HUDEP-2 (cell line): Measurements from ENCODE around the gene MUC5B.

ENCODE experiments used
- DNase-seq, 76 experiments: peaks; one replicate each; lab custom pipeline; 2025; ENCODE audit not compliant: unreplicated experiment in 76 of 76; lab: John Stamatoyannopoulos, UW

The MUC5B gene

DNA sequence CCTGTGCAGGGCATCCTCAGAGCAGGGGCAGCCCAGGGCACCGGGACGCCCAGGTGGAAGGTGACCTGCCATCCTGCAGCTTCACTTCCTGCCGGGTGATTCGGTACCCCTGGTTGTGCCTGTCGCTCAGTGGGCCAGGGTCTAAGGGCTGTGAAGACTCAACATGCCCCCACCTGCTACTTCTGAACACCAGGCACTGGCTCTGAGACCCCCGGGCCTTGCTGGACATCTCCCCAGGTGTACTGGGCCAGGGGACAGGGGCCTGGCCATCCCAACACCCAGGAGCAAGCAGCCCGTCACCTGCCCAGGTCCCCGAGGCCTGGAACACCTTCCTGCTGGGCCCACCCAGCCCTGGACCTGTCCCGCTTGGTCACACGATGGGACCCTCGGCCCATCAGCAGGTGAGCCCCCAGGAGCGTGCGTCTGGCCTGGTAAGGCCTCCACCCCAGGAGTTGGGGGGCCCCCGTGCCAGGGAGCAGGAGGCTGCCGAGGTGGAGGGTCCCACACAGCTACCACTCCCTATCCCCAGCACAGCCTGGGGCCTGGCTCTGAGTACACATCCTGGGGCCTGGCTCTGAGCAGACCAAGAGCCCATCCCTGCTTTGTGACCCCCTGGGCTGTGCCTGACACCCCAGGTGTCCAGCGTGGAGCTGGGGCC is 3.9 kb upstream of the MUC5B start:
- DNase-seq, result no peak

DNA sequence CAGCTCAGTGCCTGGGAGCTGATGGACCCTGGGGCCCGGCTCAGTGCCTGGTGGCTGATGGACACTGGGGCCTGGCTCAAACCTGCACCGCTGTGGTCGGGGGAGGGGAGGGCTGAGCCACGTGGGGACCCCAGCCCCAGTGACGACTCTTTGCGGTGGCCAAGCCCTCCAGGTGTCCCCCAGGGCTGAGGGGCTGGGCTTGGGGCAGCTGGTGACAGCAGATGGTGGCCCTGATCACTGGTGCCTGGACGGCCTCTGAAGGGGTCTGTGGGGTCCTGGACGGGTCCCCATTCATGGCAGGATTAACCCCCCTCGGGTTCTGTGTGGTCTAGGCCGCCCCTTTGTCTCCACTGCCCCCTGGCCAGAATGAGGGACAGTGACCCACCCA is 3.4 kb upstream of the MUC5B start:
- no peak for DNase-seq

DNA sequence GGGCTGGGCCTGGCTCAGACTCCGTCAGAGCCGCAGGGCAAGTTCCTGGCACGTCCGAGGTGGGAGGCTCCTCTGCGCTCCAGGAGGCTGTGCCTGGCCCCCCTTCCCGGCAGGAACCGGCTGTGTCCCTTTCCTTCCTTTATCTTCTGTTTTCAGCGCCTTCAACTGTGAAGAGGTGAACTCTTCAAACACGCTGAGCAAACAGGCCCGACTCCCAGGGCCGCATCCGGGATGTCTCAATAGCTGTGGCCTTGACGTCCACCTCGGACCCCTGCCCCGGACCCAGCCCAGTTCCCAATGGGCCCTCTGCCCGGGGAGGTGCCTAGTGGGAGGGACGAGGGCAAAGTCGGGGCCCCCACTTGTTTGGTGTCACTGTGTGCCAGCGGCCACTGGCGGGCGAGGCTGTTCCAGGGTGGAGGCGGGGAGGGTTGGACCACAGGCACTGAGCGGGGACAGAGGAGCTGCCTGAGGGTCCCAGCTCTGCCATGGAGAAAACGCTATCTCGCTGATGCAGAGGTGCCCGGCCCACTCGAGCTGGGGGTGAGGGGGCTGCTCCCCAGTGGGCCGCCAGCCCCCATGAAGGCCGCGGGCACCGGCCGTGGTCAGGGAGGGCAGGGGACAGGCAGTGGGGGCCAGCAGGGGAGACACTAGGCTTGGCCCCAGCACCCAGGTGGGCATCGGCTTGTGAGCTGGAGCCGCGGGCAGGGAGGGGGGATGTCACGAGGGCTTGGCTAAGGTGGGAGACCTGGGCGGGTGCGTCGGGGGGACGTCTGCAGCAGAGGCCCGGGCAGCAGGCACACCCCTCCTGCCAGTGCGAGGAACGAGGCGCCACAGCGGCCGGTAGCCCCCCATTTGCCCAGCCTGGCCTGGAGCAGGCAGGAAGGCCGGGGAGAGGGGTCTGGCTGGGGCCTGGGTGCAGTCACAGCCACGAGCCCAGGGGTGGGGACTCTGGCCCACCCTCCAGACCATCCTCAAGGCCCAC is 2.7 kb upstream of the MUC5B start:
- DNase-seq, result no peak

DNA sequence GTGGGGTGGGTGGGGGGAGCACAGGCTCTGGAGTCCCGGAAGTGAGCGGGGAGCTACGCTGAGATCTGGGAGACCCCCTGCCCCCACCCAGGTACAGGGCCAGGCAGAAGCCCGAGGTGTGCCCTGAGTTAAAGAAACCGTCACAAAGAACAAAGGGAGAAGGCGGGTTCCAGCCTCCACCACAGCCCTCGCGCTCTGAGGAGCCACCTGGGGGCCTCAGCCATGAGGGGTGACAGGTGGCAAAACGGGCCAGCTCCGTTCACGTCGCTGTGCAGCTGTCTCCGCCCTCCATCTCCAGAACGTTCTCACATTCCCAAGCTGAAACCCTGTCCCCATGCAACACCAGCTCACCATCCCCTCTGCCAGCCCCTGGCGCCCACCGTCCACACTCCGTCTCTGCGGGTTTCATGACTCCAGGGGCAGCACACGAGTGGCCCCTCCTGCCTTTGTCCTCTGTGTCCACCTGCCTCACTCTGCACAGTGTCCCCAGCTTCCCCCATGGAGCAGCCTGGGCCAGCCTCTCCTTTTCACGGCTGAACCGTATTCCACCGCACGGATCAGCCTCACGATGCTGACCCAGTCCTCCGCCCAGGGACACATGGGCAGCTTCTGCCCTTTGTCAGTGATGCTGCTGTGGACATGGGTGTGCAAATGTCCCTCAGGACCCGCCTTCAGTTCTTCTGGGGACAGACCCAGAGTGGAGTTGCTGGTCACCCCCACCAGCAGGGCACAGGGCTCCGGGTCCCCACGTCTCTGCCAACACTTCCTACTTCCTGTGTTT is 1.7 kb upstream of the MUC5B start:
- DNase-seq, result no peak

DNA sequence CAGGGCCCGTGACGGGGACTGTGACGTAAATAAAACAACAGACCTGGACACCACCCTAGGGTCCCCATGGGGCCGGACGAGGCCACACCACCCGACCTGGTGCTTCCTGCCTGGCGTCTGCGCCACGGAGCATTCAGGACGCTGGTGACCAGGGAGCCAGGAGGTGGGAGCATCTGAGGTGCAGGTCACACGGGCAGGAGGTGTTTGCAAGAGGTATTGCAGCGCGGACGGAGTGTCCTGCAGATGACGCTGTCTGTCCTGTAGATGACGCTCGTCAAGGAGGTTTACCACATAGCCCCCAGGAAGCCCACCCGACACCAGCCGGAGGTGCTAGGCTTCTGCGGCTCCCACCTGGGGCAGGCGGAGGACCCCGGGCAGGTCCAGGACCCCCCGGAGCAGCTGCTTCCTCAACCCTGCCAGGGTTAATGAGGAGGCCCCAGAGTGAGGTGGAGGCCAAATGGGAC is 986 bp upstream of the MUC5B start:
- no peak for DNase-seq

DNA sequence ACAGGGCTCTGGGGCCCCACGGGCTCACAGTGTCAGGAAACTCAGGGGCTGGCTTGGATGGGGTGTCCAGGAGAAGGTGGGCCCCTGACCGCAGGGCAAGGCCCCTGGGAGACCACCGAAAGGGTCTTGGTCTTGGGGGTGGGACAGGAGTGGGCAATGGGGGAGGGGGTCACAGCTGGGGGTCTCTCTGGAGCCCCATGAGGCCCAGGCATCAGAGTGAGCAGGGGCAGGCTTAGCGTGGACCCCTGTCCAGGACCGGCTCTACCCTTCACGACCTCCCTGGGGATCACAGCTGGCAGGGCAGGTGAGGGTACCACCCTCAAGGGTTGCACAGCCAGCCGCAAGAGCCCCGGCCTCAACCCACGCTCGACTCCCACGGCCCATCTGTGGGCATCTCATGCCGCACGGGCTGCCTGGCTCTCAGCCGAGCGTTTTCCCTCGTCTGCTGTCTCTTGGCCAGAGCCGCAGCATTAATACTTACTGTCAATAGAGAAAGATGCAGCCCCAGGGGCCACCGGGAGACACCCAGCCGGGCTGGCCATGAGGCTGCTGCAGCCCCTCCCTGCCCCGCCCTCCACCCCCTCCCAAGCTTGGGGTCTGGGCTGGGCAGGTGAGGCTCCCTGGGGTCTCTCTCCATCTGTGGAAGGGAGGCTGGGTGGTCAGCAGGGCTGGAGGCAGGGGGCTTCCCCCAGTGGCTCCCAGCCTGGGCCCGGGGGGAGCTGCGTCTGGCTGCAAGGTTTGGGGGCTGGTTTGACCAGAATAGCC is 662 bp downstream of the MUC5B start:
- no peak for DNase-seq

DNA sequence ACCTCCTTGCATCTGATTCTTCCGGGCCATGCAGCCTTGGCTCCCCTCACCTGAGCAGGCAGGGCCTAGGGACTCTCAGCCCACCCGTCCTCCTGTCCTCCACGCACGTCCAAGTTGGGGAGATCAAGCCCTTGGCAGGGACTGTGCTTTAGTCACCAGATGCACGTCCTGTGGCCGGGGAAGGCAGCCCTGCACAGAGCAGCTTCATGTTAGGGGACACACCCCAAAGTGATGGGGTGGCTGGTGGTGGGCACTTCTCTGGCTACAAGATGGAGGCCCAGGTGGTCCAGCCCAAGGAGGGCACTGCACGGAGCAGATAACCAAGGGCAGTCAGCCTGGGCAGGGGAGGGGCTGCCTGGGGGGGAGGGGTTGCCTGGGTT is 1.2 kb downstream of the MUC5B start:
- DNase-seq, result no peak

DNA sequence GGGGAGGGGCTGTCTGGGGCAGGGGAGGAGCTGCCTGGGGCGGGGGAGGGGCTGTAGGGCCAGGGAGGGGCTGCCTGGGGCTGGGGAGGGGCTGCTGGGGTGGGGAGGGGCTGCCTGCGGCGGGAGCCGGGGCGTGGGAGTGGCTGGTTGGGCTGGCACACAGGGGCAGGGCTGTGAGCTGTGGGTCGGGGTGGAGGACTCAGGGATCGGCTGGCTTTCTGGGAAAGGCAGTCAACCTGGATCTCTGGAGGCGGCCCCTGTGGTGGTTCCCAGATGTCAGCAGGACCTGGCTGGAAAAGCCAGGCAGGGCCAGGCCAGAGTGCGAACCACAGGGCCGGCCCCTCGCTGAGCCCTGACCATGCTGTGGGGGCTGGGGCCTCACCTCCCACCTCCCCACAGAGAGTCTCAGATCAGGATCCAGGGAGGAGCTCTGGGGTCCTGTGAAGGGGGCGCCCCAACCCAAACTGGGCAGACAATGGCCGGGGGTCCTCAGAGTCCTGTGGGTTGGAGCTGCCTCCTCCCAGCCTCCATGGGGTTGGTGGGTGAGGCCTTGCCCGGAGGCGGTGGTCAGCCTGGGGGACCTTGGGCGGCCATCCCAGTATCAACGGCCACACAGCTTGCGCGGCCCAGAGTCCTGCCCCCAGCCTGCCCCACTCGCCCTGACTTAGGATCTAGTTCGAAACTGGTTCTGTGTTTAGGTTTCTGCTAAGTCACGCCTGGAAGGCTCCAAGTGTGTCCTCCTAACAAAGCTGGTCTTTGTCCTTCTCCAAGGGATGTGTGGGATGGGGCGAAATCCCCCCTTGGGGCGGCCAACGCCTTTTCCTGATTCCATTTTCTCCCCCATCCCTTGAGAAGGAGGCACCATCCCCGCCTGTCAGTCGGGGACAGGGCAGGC is 1.9 kb downstream of the MUC5B start:
- DNase-seq, result no peak

DNA sequence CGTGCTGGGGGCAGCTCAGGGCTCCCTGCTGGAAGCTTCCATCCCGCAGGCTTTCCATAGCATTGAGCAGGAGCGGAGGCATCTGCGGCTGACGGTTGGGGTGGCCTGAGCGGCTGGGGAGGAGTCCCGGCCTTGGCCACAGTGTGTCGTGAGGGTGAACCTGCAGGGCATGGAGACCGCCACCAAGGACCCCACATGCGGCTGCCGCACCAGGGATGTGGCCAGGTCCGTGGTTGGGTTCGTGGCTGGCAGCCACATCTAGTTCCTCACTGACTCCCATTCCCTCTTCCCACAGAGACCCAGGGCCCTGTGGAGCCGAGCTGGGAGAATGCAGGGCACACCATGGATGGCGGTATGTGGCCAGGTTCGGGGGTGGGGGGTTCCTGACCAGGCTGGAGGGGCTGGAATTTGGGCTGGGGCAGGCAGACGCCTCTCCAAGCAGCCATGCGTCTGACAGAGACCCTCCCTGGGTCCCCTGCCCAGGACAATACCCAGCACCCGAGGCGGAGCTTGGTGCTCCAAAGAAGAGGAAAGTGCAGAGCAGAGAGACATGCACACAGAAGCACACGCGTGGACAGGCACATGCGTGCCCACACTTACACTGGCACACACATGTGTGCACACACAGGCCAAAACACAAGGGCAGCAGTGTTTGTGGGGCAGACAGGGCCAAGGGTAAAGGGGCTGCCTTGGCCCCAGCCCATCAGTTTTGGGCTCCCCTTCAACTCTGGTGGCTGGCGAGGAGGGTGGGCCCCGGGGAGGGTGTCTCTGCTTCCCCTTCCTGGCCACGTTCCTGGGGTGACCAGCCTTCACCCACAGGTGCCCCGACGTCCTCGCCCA is 2.7 kb downstream of the MUC5B start:
- DNase-seq, result no peak

DNA sequence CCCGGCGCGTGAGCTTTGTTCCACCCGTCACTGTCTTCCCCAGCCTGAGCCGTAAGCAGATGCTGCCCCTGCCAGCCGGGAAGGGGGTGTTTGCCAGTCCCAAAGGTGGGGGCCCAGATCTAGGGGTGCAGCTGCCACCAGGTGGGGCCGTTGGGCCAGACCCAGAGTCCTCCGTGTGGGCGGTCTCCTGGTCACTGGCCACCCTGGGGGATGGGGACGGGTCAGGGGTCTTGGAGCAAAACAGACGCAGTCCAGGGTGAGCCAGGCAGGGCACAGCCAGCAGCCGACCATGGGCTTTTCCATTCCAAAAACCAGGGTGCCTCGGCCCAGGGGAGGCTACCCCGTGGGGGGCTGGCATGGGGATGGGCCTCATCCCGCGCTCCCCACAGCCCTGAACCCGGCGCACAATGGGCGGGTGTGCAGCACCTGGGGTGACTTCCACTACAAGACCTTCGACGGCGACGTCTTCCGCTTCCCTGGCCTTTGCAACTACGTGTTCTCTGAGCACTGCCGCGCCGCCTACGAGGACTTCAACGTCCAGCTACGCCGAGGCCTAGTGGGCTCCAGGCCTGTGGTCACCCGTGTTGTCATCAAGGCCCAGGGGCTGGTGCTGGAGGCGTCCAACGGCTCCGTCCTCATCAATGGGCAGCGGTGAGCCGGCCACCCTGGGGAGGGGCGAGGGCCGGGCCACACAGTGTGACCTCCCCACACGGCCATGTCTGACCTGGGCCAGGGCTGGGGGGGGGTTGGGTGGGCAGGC is 3.5 kb downstream of the MUC5B start:
- DNase-seq, result no peak

DNA sequence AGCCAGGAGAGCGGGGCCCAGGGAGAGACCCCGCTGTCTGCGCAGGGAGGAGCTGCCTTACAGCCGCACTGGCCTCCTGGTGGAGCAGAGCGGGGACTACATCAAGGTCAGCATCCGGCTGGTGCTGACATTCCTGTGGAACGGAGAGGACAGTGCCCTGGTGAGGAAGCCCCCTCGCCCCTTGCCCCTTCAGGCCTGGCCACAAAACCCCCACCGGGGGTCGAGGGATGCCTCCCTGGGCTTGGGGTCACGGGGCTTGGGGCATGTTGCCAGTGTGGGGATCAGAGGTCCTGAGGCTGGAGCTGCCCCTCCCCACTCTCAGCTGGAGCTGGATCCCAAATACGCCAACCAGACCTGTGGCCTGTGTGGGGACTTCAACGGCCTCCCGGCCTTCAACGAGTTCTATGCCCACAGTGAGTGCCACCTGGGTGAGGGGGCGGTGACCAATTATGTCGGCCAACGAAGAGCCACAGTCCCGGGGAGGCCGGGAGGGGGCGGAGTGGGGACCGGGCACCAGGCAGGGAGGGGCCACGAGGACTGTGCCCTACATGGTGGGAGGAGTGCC is 4.2 kb downstream of the MUC5B start:
- DNase-seq, result no peak

DNA sequence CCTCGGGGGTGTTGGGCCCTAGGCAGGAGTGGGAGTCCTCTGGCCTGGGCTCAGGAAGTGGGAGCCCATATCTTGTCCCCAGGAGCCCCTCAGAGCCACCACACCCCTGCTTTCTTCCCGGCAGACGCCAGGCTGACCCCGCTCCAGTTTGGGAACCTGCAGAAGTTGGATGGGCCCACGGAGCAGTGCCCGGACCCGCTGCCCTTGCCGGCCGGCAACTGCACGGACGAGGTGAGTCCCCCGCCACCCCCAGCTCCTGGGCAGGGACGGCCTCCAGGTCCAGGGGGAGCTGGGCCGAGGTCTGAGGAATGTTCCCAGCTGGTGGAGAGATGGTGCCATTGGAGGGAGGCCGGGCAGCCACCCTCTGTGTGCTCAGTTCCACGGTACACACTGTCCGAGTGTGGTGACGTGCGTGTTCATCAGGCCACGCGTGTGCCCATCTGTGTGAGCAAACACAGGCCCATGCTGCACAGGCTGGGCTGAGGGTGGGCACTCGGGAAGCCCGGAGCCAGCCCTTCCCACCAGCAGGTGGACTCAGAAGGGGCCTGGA is 4.8 kb downstream of the MUC5B start:
- no peak for DNase-seq

DNA sequence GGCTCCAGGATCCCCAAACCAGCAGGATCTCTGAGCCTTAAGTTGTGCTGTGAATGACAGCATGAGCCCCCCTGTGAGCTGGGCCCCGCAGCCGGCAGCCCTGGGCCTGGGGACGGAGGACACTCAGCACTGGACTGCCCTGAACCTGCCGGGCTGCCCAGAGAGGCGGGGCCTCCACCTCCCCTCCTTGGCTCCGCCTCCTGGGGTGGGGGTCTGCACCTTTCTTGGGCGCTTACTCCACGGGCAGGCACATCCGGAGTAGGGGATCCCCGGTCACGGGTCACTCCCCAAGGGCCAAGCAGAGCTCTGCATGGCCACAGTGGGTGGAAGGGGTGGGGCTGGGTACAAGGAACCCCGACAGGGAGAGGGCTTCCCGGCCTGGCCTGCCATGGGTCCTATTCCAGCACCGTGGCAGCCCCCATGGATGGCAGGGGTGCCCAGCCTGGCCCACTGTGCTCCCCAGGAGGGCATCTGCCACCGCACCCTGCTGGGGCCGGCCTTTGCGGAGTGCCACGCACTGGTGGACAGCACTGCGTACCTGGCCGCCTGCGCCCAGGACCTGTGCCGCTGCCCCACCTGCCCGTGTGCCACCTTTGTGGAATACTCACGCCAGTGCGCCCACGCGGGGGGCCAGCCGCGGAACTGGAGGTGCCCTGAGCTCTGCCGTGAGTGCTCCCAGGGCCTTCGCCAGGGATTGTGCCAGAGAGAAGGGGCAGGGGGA is 5.4 kb downstream of the MUC5B start:
- no peak for DNase-seq

DNA sequence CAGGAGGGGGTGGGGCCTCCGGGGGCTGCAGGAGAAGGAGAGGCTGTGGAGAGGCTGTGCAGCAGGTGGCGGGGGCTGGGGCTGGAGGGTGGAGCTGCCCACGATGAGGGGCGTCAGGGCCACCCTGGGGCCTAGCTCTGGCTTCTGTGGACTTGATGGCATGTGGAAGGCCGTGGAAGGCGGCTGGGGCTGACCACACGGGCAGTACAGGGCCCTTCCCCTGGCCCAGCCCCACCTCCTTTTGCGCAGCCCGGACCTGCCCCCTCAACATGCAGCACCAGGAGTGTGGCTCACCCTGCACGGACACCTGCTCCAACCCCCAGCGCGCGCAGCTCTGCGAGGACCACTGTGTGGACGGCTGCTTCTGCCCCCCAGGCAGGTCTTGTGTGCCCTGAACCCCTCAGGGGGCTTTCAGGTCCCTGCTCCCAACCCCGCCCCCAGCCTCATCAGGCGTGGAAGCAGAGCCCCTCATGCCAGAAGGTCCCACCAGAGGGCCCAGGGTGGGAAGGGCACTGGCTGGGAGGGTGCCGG is 6.1 kb downstream of the MUC5B start:
- no peak for DNase-seq

DNA sequence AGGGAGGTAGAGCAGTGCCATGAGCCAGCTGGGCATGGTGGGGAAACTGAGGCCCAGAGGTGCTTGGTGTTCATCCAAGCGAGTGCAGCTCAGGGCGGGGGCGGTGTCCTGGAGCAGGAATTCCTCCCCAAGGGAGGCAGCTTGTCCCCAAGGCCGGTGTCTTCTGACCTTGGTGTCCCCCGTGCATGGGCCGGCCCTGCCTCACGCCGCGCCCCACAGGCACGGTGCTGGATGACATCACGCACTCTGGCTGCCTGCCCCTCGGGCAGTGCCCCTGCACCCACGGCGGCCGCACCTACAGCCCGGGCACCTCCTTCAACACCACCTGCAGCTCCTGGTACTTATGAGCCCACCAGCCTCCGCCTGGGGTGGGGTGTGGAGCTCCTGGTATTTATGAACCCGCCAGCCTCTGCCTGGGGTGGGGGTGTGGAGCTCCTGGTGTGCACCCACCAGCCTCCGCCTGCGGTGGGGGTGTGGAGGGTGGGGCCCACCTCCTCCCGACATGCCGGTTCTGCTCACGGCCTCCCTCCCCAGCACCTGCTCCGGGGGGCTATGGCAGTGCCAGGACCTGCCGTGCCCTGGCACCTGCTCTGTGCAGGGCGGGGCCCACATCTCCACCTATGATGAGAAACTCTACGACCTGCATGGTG is 6.7 kb downstream of the MUC5B start:
- no peak for DNase-seq

DNA sequence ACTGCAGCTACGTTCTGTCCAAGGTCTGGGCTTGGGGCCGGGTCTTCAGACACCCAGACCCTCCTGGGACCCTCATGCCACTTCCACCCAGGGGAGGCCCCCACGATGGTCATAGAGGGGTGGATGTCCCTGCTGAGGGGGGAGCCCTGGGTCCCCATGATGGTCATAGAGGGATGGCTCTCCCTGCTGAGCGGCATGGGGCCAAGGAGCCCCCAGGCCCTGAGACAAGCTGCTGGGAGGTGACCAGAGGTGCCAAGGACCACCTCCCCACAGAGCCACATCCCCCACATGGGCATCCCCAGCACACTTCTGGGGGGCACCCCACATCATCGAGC is 7.2 kb downstream of the MUC5B start:
- no peak for DNase-seq
